Ovary (tissue), 9 donors: Measurements from ENCODE around the gene SLC22A23. TPM values are rescaled to one million over a fixed set of nuclear protein-coding genes. Genes with fewer than 3 reads are reported as not detected.

Source experiments
- DNase-seq, 5 donors: peaks; one replicate each; pipeline ENCODE4 v3.0.0-alpha.2; 2019 to 2020
- H3K27ac ChIP-seq, 2 donors: fragments of 200-600 bp; one replicate each; pipeline versions ENCODE4 v1.5.1 to v1.8.0; 2019 to 2022
- H3K27me3 ChIP-seq: fragments of 200-600 bp; one replicate; pipeline ENCODE4 v1.8.0; 2022
- H3K36me3 ChIP-seq: fragments of 200-600 bp; sonication (generic); one replicate; pipeline ENCODE4 v1.5.1; 2019
- H3K4me1 ChIP-seq: one replicate; pipeline ENCODE4 v1.8.1; 2013; ENCODE audit warnings: mild to moderate bottlenecking, moderate library complexity; ENCODE audit not compliant: insufficient read depth
- H3K4me3 ChIP-seq: fragments of 200-600 bp; sonication (generic); one replicate; pipeline ENCODE4 v1.5.1; 2017
- H3K9me3 ChIP-seq, 2 donors: fragments of 200-600 bp in 1 of 2; sonication (generic) in 1 of 2; one replicate each; pipeline versions ENCODE4 v1.5.1 to v1.8.1; 2013 to 2019; ENCODE audit warnings: mild to moderate bottlenecking in 1 of 2, moderate library complexity in 1 of 2
- CTCF ChIP-seq, 3 donors: fragments of 450-650 bp in 2 of 3; fragments of 200-600 bp in 1 of 3; IDR thresholded peaks; one replicate each; pipeline versions ENCODE4 v1.5.1 to v1.8.0; 2016 to 2022; ENCODE audit warnings: antibody characterized with exemption in 3 of 3, mild to moderate bottlenecking in 1 of 3
- EP300 ChIP-seq: sonication (generic); formaldehyde crosslinking; IDR thresholded peaks from one replicate; pipeline ENCODE4 v1.6.1; 2017; ENCODE audit warnings: antibody characterized with exemption
- POLR2A ChIP-seq: fragments of 450-650 bp; IDR thresholded peaks from one replicate; pipeline ENCODE4 v1.6.1; 2017; ENCODE audit warnings: antibody characterized with exemption, mild to moderate bottlenecking, moderate library complexity
- WGBS, 3 donors: extraction: QIAGEN DNeasy Blood & Tissue Kit in 1 of 3; methylation state at CpG; one replicate each; pipeline versions ENCODE4 v1.1.5 to v1.1.7; 2013 to 2017; 5-methylcytosine and 5-hydroxymethylcytosine counted together
- intact Hi-C, 4 donors: fragments of 100-400 bp; cut with DNase I; formaldehyde crosslinking; loops; one replicate each; pipeline versions ENCODE4 v1.11.0 to v1.15.1; 2022 to 2023
- polyA plus RNA-seq, 2 donors: library from polyadenylated mRNA; stranded (reverse); fragments of 200-250 nt in 1 of 2; fragments of 350-450 nt in 1 of 2; fragmentation: Illumina TruSeq in 1 of 2; extraction: RNeasy Lipid Tissue Mini Kit (QIAGEN cat#74804) in 1 of 2; gene quantifications; one replicate each; pipeline ENCODE4 v1.2.3, GENCODE V29; 2013 to 2014
- total RNA-seq, 7 donors: library from RNA; depleted of rRNA in 2 of 7; stranded (reverse); fragments of >200 nt in 2 of 7; fragmentation: NEBNext Ultra II Directional in 3 of 7; extraction: Animal tissue kit (Norgen Biotek cat#: 25700) in 3 of 7; gene quantifications; one replicate each; pipeline versions ENCODE4 v1.1.0 to v1.2.4, GENCODE V29; 2016 to 2023
- donor health status: DM: no; HTN: no; CAD: no; lungs with moderate emphysema.
- donor health status: DM: no; HTN: no; CAD: no.
- donor health status: Bipolar disorder and iron deficiency.
- donor health status: DM: yes; HTN: yes; CAD: no.
- donor health status: DM: no; HTN: no; CAD: no.
- donor health status: DM: yes; HTN: yes; CAD: no.

Gene SLC22A23
- total and polyA plus RNA-seq, 9 donors = 2.3 to 31.0 (median 5.2) TPM

GRCh38 chr6:3482869-3483268 is 26.0 kb upstream of the SLC22A23 start:
- intact Hi-C loops = no loop called here
- Histone ChIP-seq H3K9me3 (peaks cover 0 to 4% of the 10 kb centered on the region in 2 donors), H3K4me1 (no peaks in the 10 kb centered on the region), H3K27ac (no peak overlapping the region), H3K36me3 (no peaks in the 10 kb centered on the region), H3K4me3 (no peak overlapping the region), H3K27me3 (no peaks in the 10 kb centered on the region)
- DNase-seq = no peak
- WGBS, 3 donors = 52 to 67% (median 62%) methylated on average over 4 of the region's 4 CpGs
- TF ChIP-seq EP300 (no peak), POLR2A (no peak), CTCF (IDR thresholded peaks at IDR 0.05) (no peak)

- WGBS, 3 donors = 91 to 95% (median 95%) methylated on average over 7 of the region's 7 CpGs
- H3K9me3 ChIP-seq = peaks cover 0 to 4% of the 10 kb centered on the region in 2 donors
- no peak for DNase-seq
- no peaks in the 10 kb centered on the region for H3K4me1 ChIP-seq
- intact Hi-C loops = no loop called here
- H3K4me3 ChIP-seq = no peak overlapping the region
- no peak for TF ChIP-seq CTCF (IDR thresholded peaks at IDR 0.05)
- no peak for TF ChIP-seq POLR2A
- TF ChIP-seq EP300 = no peak
- no peaks in the 10 kb centered on the region for H3K27me3 ChIP-seq
- H3K27ac ChIP-seq = no peak overlapping the region
- H3K36me3 ChIP-seq = no peaks in the 10 kb centered on the region
These were observed 24.8 kb upstream of the SLC22A23 start for GRCh38 chr6:3481640-3482039.

- H3K27me3 ChIP-seq = no peaks in the 10 kb centered on the region
- no peak overlapping the region for H3K4me3 ChIP-seq
- peaks cover 0 to 4% of the 10 kb centered on the region in 2 donors for H3K9me3 ChIP-seq
- TF ChIP-seq POLR2A (no peak), CTCF (IDR thresholded peaks at IDR 0.05) (no peak), EP300 (no peak)
- DNase-seq = no peak
- intact Hi-C loops = no loop called here
- H3K4me1 ChIP-seq = no peaks in the 10 kb centered on the region
- H3K36me3 ChIP-seq = no peaks in the 10 kb centered on the region
- H3K27ac ChIP-seq = no peak overlapping the region
These were observed 23.2 kb upstream of the SLC22A23 start for GRCh38 chr6:3480009-3480408.

- 64 to 77% (median 72%) methylated on average over 5 of the region's 5 CpGs for WGBS, 3 donors
- TF ChIP-seq POLR2A = no peak
- no peak for TF ChIP-seq CTCF (IDR thresholded peaks at IDR 0.05)
- no peak for DNase-seq
- H3K27me3 ChIP-seq = no peaks in the 10 kb centered on the region
- H3K4me3 ChIP-seq = no peak overlapping the region
- peaks cover 3% of the 10 kb centered on the region for H3K4me1 ChIP-seq
- no peaks in the 10 kb centered on the region for H3K9me3 ChIP-seq
- no peaks in the 10 kb centered on the region for H3K36me3 ChIP-seq
- no peak overlapping the region for H3K27ac ChIP-seq
- intact Hi-C loops = no loop called here
These were observed 16.9 kb upstream of the SLC22A23 start for GRCh38 chr6:3473773-3474172.

GRCh38 chr6:3471711-3472110 is 14.9 kb upstream of the SLC22A23 start:
- H3K36me3 ChIP-seq = no peaks in the 10 kb centered on the region
- 86 to 90% (median 88%) methylated on average over 3 of the region's 3 CpGs for whole genome bisulfite sequencing, 3 donors
- intact Hi-C loops = no loop called here
- TF ChIP-seq CTCF (IDR thresholded peaks at IDR 0.05) = no peak
- TF ChIP-seq EP300 = no peak
- no peak for TF ChIP-seq POLR2A
- H3K9me3 ChIP-seq = no peaks in the 10 kb centered on the region
- H3K4me1 ChIP-seq = peaks cover 3% of the 10 kb centered on the region
- no peaks in the 10 kb centered on the region for H3K27me3 ChIP-seq
- no peak overlapping the region for H3K27ac ChIP-seq
- no peak for DNase-seq
- H3K4me3 ChIP-seq = no peak overlapping the region
